ENCODE data around the gene ARHGAP6. TPM values are rescaled to one million over a fixed set of nuclear protein-coding genes. Genes with fewer than 3 reads are reported as not detected.

ARHGAP6 gene
- total and polyA plus RNA-seq, 9 of the 15 experiments (the other 6 are each of a cell fraction or from before 2014, with no cell fraction given) = 12.5 to 63.6 (median 41.8) TPM

GRCh38 chrX:11461201-11462001, 204.3 kb downstream of the ARHGAP6 start (continued):
- TF ChIP-seq ZNF764 (CRISPR knock-in tag; IDR thresholded peaks at IDR 0.05; ENCODE audit: low read depth) (no peak), U2AF2 (optimal IDR thresholded peaks at IDR 0.05; ENCODE audit: low read depth, low read length) (no peak), ETV5 (CRISPR knock-in tag; IDR thresholded peaks at IDR 0.05; ENCODE audit: low read depth) (peak; percentile 79), JUND (IDR thresholded peaks at IDR 0.05; ENCODE audit: borderline replicate concordance, low read depth, low read length) (peak; percentile 84), JUND (tag; IDR thresholded peaks at IDR 0.05; ENCODE audit: borderline replicate concordance, low read depth, low read length) (peak; percentile 73; the same call in 2 of the 3 replicates), SOX6 (IDR thresholded peaks at IDR 0.05) (peak; percentile 93), TFAM (CRISPR knock-in tag; conservative IDR thresholded peaks at IDR 0.05) (no peak), MEIS2 (IDR thresholded peaks at IDR 0.05; ENCODE audit: partially characterized antibody) (peak; percentile 88), ZNF408 (CRISPR knock-in tag; IDR thresholded peaks at IDR 0.05; ENCODE audit: low read depth) (no peak), ZNF239 (CRISPR knock-in tag; IDR thresholded peaks at IDR 0.05) (peak; percentile 10; the same call in 1 of the 2 replicates), KHSRP (IDR thresholded peaks at IDR 0.05) (peak; percentile 71), SRSF7 (optimal IDR thresholded peaks at IDR 0.05; ENCODE audit: low read depth, low read length) (no peak), HCFC1 (IDR thresholded peaks at IDR 0.05; ENCODE audit: low read depth, low read length) (no peak), HMGN3 (IDR thresholded peaks at IDR 0.05; ENCODE audit: borderline replicate concordance, extremely low read depth, insufficient read length, low read depth, low read length) (peak; percentile 24), CBX3 (IDR thresholded peaks at IDR 0.05; ENCODE audit: borderline replicate concordance in 1 of 2, low read length in 2 of 2) (no peak), ZMIZ1 (IDR thresholded peaks at IDR 0.05; ENCODE audit: low read depth in 2 of 2, low read length in 2 of 2) (peak in 1 of 2 experiments; percentile 88; a peak in 2 of 4 replicates), NFRKB (IDR thresholded peaks at IDR 0.05; ENCODE audit: low read depth) (peak; percentile 55; the same call in 1 of the 2 replicates), POLR2H (tag; IDR thresholded peaks at IDR 0.05; ENCODE audit: low read depth) (no peak), CREB3L1 (IDR thresholded peaks at IDR 0.05; ENCODE audit: borderline replicate concordance, low read depth) (no peak), ZNF121 (CRISPR knock-in tag; conservative IDR thresholded peaks at IDR 0.05) (no peak), WHSC1 (IDR thresholded peaks at IDR 0.05; ENCODE audit: low read length) (no peak), MNT (conservative IDR thresholded peaks at IDR 0.05) (0 out of 4 replicates have a peak, but pooled peaks of 1 of the 2 experiments have one; percentile 39)
